ENCODE measurements around the gene SNRNP40. TPM values are rescaled to one million over a fixed set of nuclear protein-coding genes. Genes with fewer than 3 reads are reported as not detected.
A peak's percentile ranks its signal among the peaks of the same experiment; 100 is the strongest.

Gene SNRNP40
- total and polyA plus RNA-seq, 2 experiments from 2014 or later, result 90.0 to 135 TPM

DNA sequence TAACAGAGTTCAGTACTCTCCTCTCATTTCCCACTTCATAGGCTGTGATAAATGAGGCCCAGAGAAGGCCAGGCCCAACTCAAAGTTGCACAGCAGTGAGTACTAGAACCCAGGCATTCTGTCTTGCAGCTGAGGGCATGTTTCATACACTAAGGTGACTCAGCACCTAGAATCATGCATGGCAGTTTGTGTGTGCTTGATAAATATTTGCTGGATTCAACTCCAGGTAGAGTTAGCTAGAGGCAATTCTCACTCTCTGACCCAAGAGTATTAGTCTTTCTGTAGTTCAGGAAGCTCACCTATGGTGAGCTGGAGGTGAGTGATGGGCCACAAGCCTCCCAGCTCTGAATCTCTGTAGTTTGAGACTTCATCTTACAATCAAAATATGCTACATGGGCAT lies 67.6 kb downstream of the SNRNP40 start:
- H3K27me3 Mint-ChIP-seq (ENCODE audit: insufficient read depth, low read depth, poor library complexity), result no peaks in the 10 kb centered on the region
- Histone ChIP-seq H4K20me1 (replicated peaks; ENCODE audit: insufficient read depth) (peaks cover under 1% of the 10 kb centered on the region), H3K9me2 (ENCODE audit: insufficient read depth) (no peaks in the 10 kb centered on the region), H3K4me1 (ENCODE audit: insufficient read depth) (peaks cover 3% of the 10 kb centered on the region; the same call in 1 of the 2 replicates), H3F3A (replicated peaks; ENCODE audit: low read depth) (no peaks in the 10 kb centered on the region), H3K4me3 (no peak overlapping the region), H3K27ac (ENCODE audit: low read depth) (no peak overlapping the region), H3K36me3 (ENCODE audit: insufficient read depth) (no peaks in the 10 kb centered on the region), H3K4me2 (no peak overlapping the region), H2AFZ (no peak overlapping the region), H3K27me3 (ENCODE audit: insufficient read depth) (no peaks in the 10 kb centered on the region), H3K79me2 (replicated peaks; ENCODE audit: insufficient read depth) (peaks cover 15% of the 10 kb centered on the region; the same call in 1 of the 2 replicates)
- ATAC-seq (no peak), DNase-seq (ENCODE audit: low spot score) (no peak)
- no peaks in the 10 kb centered on the region for H3K9me3 Mint-ChIP-seq
- H3K4me3 Mint-ChIP-seq, result no peak overlapping the region
- H3K27ac Mint-ChIP-seq, result no peak overlapping the region
- TF ChIP-seq ZNF114 (CRISPR knock-in tag; IDR thresholded peaks at IDR 0.05) (no peak), ZNF331 (CRISPR knock-in tag; IDR thresholded peaks at IDR 0.05; ENCODE audit: low read depth) (no peak), NANOG (IDR thresholded peaks at IDR 0.05; ENCODE audit: borderline replicate concordance) (no peak)
- peaks cover 7% of the 10 kb centered on the region for H3K4me1 Mint-ChIP-seq
- H3K36me3 Mint-ChIP-seq (ENCODE audit: low read depth), result no peaks in the 10 kb centered on the region

DNA sequence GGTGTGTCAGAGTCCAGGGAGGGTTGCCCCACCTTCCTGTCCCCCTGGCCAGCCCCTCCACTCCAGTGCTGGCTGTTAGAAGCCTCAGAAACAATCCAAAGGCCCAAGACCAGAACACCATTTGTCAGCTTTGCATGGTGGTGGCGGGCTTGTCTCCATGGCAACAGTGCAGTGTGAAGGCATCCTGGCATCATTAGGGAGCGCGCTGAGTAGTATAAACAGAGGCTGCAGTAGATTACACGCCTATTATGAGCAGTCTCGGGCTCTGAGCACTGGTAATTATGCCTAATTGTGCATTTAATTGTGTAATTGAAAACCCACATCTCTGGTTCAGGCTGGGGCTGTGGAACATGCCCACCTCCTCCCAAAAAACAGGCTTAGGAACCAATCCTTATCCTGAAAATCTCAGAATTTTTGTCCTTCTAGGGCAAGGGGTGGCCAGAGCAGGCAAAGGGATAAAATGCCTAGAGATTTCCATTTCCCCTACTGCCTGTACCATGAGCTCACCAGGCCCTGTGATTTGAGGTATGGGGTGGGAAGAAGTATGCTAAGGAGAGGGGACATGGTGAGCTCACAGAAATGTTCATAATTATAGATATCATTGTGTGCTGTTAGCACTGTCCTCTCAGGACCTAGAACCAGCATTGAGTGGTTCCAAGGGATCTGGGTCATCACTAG lies 68.6 kb downstream of the SNRNP40 start:
- no peak overlapping the region for H3K4me3 Mint-ChIP-seq
- Histone ChIP-seq H3K9me2 (ENCODE audit: insufficient read depth) (no peaks in the 10 kb centered on the region), H3K4me3 (no peak overlapping the region), H3K79me2 (replicated peaks; ENCODE audit: insufficient read depth) (peaks cover 11% of the 10 kb centered on the region; the same call in 1 of the 2 replicates), H4K20me1 (replicated peaks; ENCODE audit: insufficient read depth) (no peaks in the 10 kb centered on the region; the same call in none of the 2 replicates), H3K27ac (ENCODE audit: low read depth) (no peak overlapping the region), H3K4me2 (no peak overlapping the region), H3F3A (replicated peaks; ENCODE audit: low read depth) (no peaks in the 10 kb centered on the region), H2AFZ (no peak overlapping the region), H3K36me3 (ENCODE audit: insufficient read depth) (no peaks in the 10 kb centered on the region), H3K27me3 (ENCODE audit: insufficient read depth) (no peaks in the 10 kb centered on the region), H3K4me1 (ENCODE audit: insufficient read depth) (peaks cover 9% of the 10 kb centered on the region; the same call in 1 of the 2 replicates)
- ATAC-seq (peak; percentile 23; the same call in 1 of the 3 replicates), DNase-seq (ENCODE audit: low spot score) (peak; percentile 41)
- H3K27me3 Mint-ChIP-seq (ENCODE audit: insufficient read depth, low read depth, poor library complexity), result peaks cover 5% of the 10 kb centered on the region
- no peak overlapping the region for H3K27ac Mint-ChIP-seq
- H3K36me3 Mint-ChIP-seq (ENCODE audit: low read depth), result no peaks in the 10 kb centered on the region
- H3K4me1 Mint-ChIP-seq, result peaks cover 10% of the 10 kb centered on the region
- H3K9me3 Mint-ChIP-seq, result no peaks in the 10 kb centered on the region
- no peak for TF ChIP-seq NANOG (IDR thresholded peaks at IDR 0.05; ENCODE audit: borderline replicate concordance)
- TF ChIP-seq, protein P1, sequence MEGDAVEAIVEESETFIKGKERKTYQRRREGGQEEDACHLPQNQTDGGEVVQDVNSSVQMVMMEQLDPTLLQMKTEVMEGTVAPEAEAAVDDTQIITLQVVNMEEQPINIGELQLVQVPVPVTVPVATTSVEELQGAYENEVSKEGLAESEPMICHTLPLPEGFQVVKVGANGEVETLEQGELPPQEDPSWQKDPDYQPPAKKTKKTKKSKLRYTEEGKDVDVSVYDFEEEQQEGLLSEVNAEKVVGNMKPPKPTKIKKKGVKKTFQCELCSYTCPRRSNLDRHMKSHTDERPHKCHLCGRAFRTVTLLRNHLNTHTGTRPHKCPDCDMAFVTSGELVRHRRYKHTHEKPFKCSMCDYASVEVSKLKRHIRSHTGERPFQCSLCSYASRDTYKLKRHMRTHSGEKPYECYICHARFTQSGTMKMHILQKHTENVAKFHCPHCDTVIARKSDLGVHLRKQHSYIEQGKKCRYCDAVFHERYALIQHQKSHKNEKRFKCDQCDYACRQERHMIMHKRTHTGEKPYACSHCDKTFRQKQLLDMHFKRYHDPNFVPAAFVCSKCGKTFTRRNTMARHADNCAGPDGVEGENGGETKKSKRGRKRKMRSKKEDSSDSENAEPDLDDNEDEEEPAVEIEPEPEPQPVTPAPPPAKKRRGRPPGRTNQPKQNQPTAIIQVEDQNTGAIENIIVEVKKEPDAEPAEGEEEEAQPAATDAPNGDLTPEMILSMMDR (conservative IDR thresholded peaks at IDR 0.05; ENCODE audit: low read depth in 2 of 2), result no peak
- TF ChIP-seq ZNF331 (CRISPR knock-in tag; IDR thresholded peaks at IDR 0.05; ENCODE audit: low read depth), result no peak
- no peak for TF ChIP-seq EZH2 (IDR thresholded peaks at IDR 0.05; ENCODE audit: low read depth, unreplicated experiment)
- TF ChIP-seq, protein P2, sequence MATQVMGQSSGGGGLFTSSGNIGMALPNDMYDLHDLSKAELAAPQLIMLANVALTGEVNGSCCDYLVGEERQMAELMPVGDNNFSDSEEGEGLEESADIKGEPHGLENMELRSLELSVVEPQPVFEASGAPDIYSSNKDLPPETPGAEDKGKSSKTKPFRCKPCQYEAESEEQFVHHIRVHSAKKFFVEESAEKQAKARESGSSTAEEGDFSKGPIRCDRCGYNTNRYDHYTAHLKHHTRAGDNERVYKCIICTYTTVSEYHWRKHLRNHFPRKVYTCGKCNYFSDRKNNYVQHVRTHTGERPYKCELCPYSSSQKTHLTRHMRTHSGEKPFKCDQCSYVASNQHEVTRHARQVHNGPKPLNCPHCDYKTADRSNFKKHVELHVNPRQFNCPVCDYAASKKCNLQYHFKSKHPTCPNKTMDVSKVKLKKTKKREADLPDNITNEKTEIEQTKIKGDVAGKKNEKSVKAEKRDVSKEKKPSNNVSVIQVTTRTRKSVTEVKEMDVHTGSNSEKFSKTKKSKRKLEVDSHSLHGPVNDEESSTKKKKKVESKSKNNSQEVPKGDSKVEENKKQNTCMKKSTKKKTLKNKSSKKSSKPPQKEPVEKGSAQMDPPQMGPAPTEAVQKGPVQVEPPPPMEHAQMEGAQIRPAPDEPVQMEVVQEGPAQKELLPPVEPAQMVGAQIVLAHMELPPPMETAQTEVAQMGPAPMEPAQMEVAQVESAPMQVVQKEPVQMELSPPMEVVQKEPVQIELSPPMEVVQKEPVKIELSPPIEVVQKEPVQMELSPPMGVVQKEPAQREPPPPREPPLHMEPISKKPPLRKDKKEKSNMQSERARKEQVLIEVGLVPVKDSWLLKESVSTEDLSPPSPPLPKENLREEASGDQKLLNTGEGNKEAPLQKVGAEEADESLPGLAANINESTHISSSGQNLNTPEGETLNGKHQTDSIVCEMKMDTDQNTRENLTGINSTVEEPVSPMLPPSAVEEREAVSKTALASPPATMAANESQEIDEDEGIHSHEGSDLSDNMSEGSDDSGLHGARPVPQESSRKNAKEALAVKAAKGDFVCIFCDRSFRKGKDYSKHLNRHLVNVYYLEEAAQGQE (IDR thresholded peaks at IDR 0.05; ENCODE audit: unreplicated experiment), result no peak
- no peak for TF ChIP-seq ZNF462 (CRISPR knock-in tag; IDR thresholded peaks at IDR 0.05)
- TF ChIP-seq STAT1 (IDR thresholded peaks at IDR 0.05; ENCODE audit: unreplicated experiment), result no peak
